Thyroid gland (tissue), 4 donors: Measurements from ENCODE around the gene SLCO3A1. TPM values are rescaled to one million over a fixed set of nuclear protein-coding genes. Genes with fewer than 3 reads are reported as not detected.

Source experiments
- DNase-seq, 2 donors: peaks; one replicate each; pipeline ENCODE4 v3.0.0-alpha.2; 2019
- H3K27ac ChIP-seq, 3 donors: fragments of 200-600 bp; sonication (generic); 1 replicate in 2 of 3; 2 replicates in 1 of 3; pipeline ENCODE4 v1.5.1; 2016 to 2019; ENCODE audit warnings: mild to moderate bottlenecking in 1 of 3, moderate library complexity in 1 of 3
- H3K27me3 ChIP-seq: fragments of 200-600 bp; sonication (generic); one replicate; pipeline ENCODE4 v1.5.1; 2019
- H3K36me3 ChIP-seq, 2 donors: fragments of 200-600 bp; sonication (generic); one replicate each; pipeline ENCODE4 v1.5.1; 2016 to 2019
- H3K4me1 ChIP-seq, 2 donors: fragments of 200-600 bp; sonication (generic); one replicate each; pipeline ENCODE4 v1.5.1; 2017 to 2019
- H3K4me3 ChIP-seq, 3 donors: fragments of 200-600 bp; sonication (generic); replicated peaks in 1 of 3; 1 replicate in 2 of 3; 2 replicates in 1 of 3; pipeline ENCODE4 v1.5.1; 2016; ENCODE audit warnings: mild to moderate bottlenecking in 1 of 3
- H3K9me3 ChIP-seq: fragments of 200-600 bp; sonication (generic); one replicate; pipeline ENCODE4 v1.5.1; 2017
- POLR2A ChIP-seq, 2 donors: fragments of 450-650 bp; IDR thresholded peaks; one replicate each; pipeline ENCODE4 v1.6.1; 2017; ENCODE audit warnings: antibody characterized with exemption in 2 of 2, mild to moderate bottlenecking in 2 of 2, moderate library complexity in 1 of 2
- WGBS, 2 donors: methylation state at CpG; one replicate each; pipeline ENCODE4 v1.1.5; 2017; 5-methylcytosine and 5-hydroxymethylcytosine counted together
- intact Hi-C: fragments of 100-400 bp; cut with DNase I; formaldehyde crosslinking; loops from one replicate; pipeline ENCODE4 v1.15.1; 2023
- total RNA-seq, 4 donors: library from RNA; depleted of rRNA; stranded (reverse); fragments of >200 nt; gene quantifications; one replicate each; pipeline ENCODE4 v1.2.3, GENCODE V29; 2016
- TF ChIP-seq, protein P1 (sequence below), 6 experiments: fragments of 200-600 bp in 3 of 6; fragments of 450-650 bp in 3 of 6; sonication (generic) in 3 of 6; IDR thresholded peaks; one replicate each; pipeline ENCODE4 v1.5.1; 2016 to 2019; ENCODE audit warnings: antibody characterized with exemption in 6 of 6, mild to moderate bottlenecking in 2 of 6, inconsistent platforms in 1 of 6, moderate library complexity in 1 of 6

SLCO3A1 gene
- total RNA-seq, 4 donors from 2014 or later = 23.3 to 31.4 (median 28.0) TPM

GRCh38 chr15:91941871-91942658, 88.6 kb downstream of the SLCO3A1 start:
- TF ChIP-seq, protein P1, sequence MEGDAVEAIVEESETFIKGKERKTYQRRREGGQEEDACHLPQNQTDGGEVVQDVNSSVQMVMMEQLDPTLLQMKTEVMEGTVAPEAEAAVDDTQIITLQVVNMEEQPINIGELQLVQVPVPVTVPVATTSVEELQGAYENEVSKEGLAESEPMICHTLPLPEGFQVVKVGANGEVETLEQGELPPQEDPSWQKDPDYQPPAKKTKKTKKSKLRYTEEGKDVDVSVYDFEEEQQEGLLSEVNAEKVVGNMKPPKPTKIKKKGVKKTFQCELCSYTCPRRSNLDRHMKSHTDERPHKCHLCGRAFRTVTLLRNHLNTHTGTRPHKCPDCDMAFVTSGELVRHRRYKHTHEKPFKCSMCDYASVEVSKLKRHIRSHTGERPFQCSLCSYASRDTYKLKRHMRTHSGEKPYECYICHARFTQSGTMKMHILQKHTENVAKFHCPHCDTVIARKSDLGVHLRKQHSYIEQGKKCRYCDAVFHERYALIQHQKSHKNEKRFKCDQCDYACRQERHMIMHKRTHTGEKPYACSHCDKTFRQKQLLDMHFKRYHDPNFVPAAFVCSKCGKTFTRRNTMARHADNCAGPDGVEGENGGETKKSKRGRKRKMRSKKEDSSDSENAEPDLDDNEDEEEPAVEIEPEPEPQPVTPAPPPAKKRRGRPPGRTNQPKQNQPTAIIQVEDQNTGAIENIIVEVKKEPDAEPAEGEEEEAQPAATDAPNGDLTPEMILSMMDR (IDR thresholded peaks at IDR 0.05) = peak in 1 of 6 experiments; percentile 21
- TF ChIP-seq POLR2A (IDR thresholded peaks at IDR 0.05) = no peak
- Histone ChIP-seq H3K27me3 (no peaks in the 10 kb centered on the region), H3K4me3 (no peak overlapping the region), H3K4me1 (peaks cover 47 to 67% of the 10 kb centered on the region in 2 donors), H3K36me3 (no peaks in the 10 kb centered on the region), H3K9me3 (no peaks in the 10 kb centered on the region), H3K27ac (peak overlapping the region; percentile 52 to 71 (median 65))
- DNase-seq = no peak
- 80 to 86% methylated on average over 9 of the region's 9 CpGs for WGBS, 2 donors
- intact Hi-C loops = loop anchor here (10.0 kb wide), 1 partner anchor 87 kb away; the partner anchor contains the start of gene SLCO3A1

GRCh38 chr15:91942720-91943394, 89.3 kb downstream of the SLCO3A1 start:
- peaks cover 49 to 72% of the 10 kb centered on the region in 2 donors for H3K4me1 ChIP-seq
- H3K36me3 ChIP-seq = no peaks in the 10 kb centered on the region
- H3K4me3 ChIP-seq = no peak overlapping the region
- intact Hi-C loops = loop anchor here (10.0 kb wide), 1 partner anchor 88 kb away; the partner anchor contains the start of gene SLCO3A1
- TF ChIP-seq, protein P1 (IDR thresholded peaks at IDR 0.05) = no peak
- no peak for TF ChIP-seq POLR2A (IDR thresholded peaks at IDR 0.05)
- WGBS, 2 donors = 26 to 28% methylated on average over 9 of the region's 9 CpGs
- peak overlapping the region; percentile 52 to 71 (median 65) for H3K27ac ChIP-seq
- DNase-seq = peak; percentile 88
- H3K9me3 ChIP-seq = no peaks in the 10 kb centered on the region
- H3K27me3 ChIP-seq = no peaks in the 10 kb centered on the region

DNA sequence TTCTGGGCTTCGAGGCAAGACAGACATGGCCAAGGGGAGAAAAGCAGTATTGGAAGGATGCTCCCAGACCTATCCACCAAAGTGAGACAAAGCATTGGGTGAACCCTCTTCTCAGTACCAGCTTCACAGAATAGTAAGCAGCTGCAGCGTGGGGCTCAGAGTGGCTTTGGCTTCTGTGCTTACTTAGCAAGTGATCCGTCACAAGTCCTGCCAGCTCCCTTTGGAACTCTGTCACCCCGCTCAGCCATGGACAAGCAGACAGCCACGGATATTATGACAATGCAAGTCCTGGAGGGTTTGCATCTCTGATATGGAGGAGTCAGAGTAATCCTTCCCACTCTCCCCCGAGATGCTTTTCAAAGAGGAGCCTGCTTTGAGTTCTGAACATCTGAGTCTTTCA, 90.8 kb downstream of the SLCO3A1 start:
- Histone ChIP-seq H3K27me3 (no peaks in the 10 kb centered on the region), H3K9me3 (no peaks in the 10 kb centered on the region), H3K4me3 (no peak overlapping the region), H3K27ac (peak overlapping the region in 2 of 3 donors; percentile 34 to 36), H3K36me3 (no peaks in the 10 kb centered on the region), H3K4me1 (peaks cover 54 to 78% of the 10 kb centered on the region in 2 donors)
- 21 to 47% methylated on average over 6 of the region's 6 CpGs for WGBS, 2 donors
- intact Hi-C loops = loop anchor here (10.0 kb wide), 1 partner anchor 90 kb away; the partner anchor contains the start of gene SLCO3A1
- DNase-seq = peak; percentile 78 to 87
- no peak for TF ChIP-seq POLR2A (IDR thresholded peaks at IDR 0.05)
- TF ChIP-seq, protein P1 (IDR thresholded peaks at IDR 0.05) = no peak

DNA sequence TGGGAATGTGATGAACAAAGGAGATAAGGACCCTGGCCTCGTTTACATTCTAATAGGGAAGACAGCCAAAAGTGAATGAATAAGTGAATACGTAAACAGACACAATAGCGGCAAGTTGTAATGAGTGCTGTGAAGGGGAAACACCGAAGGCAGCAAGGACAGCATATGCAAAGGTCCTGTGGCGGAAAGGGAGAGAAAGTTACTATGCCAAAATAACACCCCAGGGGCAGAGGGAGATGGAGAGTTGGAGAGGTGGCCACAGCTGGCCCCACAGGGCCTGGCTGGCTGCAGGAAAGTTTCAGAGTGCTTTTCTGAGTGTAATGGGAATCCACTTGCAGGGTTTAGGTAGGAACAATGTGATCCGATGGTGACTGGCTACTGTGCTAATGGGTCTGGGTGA, 91.9 kb downstream of the SLCO3A1 start:
- 92% methylated on average over 6 of the region's 6 CpGs for WGBS, 2 donors
- no peaks in the 10 kb centered on the region for H3K9me3 ChIP-seq
- peaks cover 43 to 72% of the 10 kb centered on the region in 2 donors for H3K4me1 ChIP-seq
- no peak overlapping the region for H3K4me3 ChIP-seq
- intact Hi-C loops = loop anchor here (10.0 kb wide), 1 partner anchor 91 kb away; the partner anchor contains the start of gene SLCO3A1
- H3K27ac ChIP-seq = no peak overlapping the region
- H3K27me3 ChIP-seq = no peaks in the 10 kb centered on the region
- TF ChIP-seq, protein P1 (IDR thresholded peaks at IDR 0.05) = no peak
- no peak for TF ChIP-seq POLR2A (IDR thresholded peaks at IDR 0.05)
- no peaks in the 10 kb centered on the region for H3K36me3 ChIP-seq
- DNase-seq = no peak
